ENCODE measurements around the gene WDR5.
"Not testable (repeated sequence)": the region's sequence is repeated elsewhere in the genome, so short reads cannot be mapped to it uniquely, and the experiment has no call there.

WDR5 gene
- total RNA-seq = 26.5 to 29.0 (median 27.3) reads per million in 3 donors

DNA sequence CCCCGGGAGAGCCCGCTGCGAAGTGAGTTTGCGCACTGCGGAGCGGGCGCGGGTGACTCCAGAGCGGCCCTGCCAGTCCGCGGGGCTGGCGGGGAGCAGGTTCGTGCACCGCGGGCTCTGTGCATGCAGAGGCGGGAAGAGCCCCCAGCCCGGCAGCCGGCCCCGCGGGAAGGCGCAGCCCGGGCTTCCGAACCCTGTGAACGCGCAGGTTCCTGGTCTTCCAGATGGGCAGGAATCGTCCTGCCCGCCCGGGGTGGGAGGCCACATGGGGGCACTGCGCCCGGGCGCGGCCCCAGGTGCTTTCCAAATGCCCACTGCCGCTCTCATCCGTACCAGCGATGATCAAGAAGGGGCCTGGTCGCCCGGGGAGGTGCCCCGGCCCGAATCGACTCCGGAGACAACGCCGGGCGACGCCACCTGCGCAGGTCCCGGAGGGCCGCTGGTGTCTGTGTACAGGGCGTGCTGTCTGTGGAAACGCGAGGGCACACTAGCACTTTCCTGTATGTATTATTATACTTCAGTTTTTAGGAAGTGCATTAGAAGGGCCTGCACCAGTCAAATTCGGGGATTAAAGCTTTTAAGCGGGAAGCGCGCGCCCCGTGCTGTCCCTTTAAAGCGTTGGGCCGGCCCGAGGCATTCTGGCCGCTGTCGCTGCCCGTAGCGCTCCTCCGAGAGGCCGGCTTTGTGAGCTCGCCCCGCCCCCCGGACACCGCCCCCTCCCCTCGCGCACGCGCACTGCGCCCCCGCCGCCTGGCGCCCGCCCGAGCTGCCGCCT lies at the start of gene WDR5:
TSS of gene WDR5 (plus strand) at position 740 of the 775 bp plus-strand sequence. CDS start 3,796 bp downstream, outside the sequence.
- Histone ChIP-seq H3K4me1 (ENCODE audit: control insufficient read depth, insufficient read depth, low read length, poor library complexity, severe bottlenecking) (peaks cover 17% of the 10 kb centered on the region), H3K9me3 (ENCODE audit: control insufficient read depth, low read length) (no peaks in the 10 kb centered on the region), H3K27me3 (replicated peaks; ENCODE audit: control insufficient read depth, insufficient read depth, low read length, poor library complexity, severe bottlenecking) (no peaks in the 10 kb centered on the region), H3K36me3 (ENCODE audit: control insufficient read depth, insufficient read depth, low read length) (peaks cover 8% of the 10 kb centered on the region), H3K27ac (ENCODE audit: insufficient read depth, low read length, poor library complexity, severe bottlenecking) (peak within 1 kb of the TSS; percentile 83), H3K4me3 (ENCODE audit: insufficient read depth, low read depth, low read length, poor library complexity, severe bottlenecking) (peak within 1 kb of the TSS; percentile 77)
- DNase-seq = peak; percentile 83 to 89 (median 87)

DNA sequence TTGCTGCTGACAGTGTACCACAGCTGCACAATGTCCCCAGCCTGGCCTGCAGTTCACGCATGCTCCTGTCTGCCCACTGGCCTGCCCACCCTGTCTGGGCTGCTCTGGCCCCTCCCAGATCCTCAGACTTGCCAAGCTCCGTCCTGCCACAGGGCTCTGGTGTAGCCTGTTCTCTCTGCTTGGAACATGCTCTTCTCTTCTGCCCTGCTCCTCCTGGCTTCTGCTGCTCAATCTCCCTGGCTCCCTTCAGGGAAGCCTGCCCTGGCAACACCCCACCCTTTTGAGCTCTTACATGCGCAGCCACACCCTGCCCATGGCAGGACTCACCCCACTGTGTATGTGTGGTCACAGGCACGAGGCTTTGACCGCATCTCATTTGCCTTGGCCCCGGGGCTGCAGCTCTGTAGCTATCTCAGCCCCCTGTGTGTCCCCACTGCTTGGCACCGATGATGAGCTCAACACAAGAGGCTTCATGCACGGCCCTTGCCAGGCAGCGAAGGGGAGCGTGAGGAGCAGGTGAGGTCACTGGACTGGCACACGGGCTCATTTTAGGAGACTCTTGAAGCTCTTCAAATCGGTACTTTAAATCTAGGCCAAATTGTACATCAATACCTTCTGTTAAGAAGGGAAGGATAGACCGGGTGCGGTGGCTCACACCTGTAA lies 47.7 kb upstream of the WDR5 start:
- H3K27me3 ChIP-seq (replicated peaks; ENCODE audit: control insufficient read depth, insufficient read depth, low read length, poor library complexity, severe bottlenecking) = no peaks in the 10 kb centered on the region
- no peak overlapping the region for H3K27ac ChIP-seq (ENCODE audit: insufficient read depth, low read length, poor library complexity, severe bottlenecking)
- no peak overlapping the region for H3K4me3 ChIP-seq (ENCODE audit: insufficient read depth, low read depth, low read length, poor library complexity, severe bottlenecking)
- no peaks in the 10 kb centered on the region for H3K9me3 ChIP-seq (ENCODE audit: control insufficient read depth, low read length)
- no peaks in the 10 kb centered on the region for H3K4me1 ChIP-seq (ENCODE audit: control insufficient read depth, insufficient read depth, low read length, poor library complexity, severe bottlenecking)
- H3K36me3 ChIP-seq (ENCODE audit: control insufficient read depth, insufficient read depth, low read length) = no peaks in the 10 kb centered on the region
- DNase-seq = no peak

DNA sequence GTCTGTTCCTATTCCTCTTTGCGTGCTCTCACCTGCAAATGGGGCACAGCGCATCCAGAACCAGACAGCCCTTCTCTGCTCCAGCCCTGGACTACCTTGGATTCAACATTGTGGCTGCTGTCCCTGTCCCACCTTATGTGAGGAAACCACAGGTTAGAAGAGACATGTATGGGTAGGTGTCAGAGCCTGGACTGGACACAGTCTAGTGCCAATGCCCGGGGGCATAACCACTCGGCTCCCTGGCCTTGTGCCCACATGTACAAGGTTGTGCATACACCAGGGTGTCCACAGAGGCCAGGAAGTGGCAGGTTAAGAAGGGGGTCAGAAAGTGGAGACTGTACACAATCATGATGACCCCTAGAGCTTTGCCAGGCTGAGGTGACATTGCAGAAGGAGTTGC lies 45.9 kb upstream of the WDR5 start:
- Histone ChIP-seq H3K36me3 (ENCODE audit: control insufficient read depth, insufficient read depth, low read length) (no peaks in the 10 kb centered on the region), H3K27me3 (replicated peaks; ENCODE audit: control insufficient read depth, insufficient read depth, low read length, poor library complexity, severe bottlenecking) (no peaks in the 10 kb centered on the region), H3K4me1 (ENCODE audit: control insufficient read depth, insufficient read depth, low read length, poor library complexity, severe bottlenecking) (no peaks in the 10 kb centered on the region), H3K9me3 (ENCODE audit: control insufficient read depth, low read length) (no peaks in the 10 kb centered on the region), H3K4me3 (ENCODE audit: insufficient read depth, low read depth, low read length, poor library complexity, severe bottlenecking) (no peak overlapping the region), H3K27ac (ENCODE audit: insufficient read depth, low read length, poor library complexity, severe bottlenecking) (no peak overlapping the region)
- DNase-seq = no peak

DNA sequence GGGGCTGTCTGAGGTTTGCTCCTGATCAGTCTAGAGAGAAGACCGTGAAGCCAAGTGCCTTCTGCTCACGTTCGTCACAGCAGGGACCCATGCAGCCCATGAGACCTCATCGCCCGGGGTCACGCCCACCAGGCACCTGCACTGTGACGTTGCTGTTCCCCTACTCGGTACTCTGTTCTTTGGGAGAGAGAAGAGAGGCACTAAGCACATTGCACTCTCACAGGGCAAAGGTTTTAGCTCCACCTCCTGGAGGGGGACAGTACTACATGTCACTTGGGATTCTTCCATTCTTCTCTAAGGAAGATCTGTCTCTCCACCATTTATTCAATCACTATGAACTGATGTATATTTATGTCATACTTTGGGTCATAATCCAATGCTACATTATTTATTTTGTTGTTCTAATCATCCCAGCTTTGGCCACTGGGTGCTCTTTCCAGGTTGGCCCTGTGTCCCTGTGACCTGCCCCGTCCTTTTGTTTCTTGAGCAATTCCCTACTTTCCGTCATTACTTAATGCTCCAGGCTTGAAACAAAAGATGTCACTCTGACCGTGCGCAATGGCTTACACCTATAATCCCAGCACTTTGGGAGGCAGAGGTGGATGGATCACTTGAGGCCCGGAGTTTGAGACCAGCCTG lies 36.6 kb upstream of the WDR5 start:
- Histone ChIP-seq H3K36me3 (ENCODE audit: control insufficient read depth, insufficient read depth, low read length) (no peaks in the 10 kb centered on the region), H3K9me3 (ENCODE audit: control insufficient read depth, low read length) (no peaks in the 10 kb centered on the region), H3K4me3 (ENCODE audit: insufficient read depth, low read depth, low read length, poor library complexity, severe bottlenecking) (no peak overlapping the region), H3K4me1 (ENCODE audit: control insufficient read depth, insufficient read depth, low read length, poor library complexity, severe bottlenecking) (no peaks in the 10 kb centered on the region), H3K27me3 (replicated peaks; ENCODE audit: control insufficient read depth, insufficient read depth, low read length, poor library complexity, severe bottlenecking) (no peaks in the 10 kb centered on the region), H3K27ac (ENCODE audit: insufficient read depth, low read length, poor library complexity, severe bottlenecking) (no peak overlapping the region)
- peak; percentile 24 to 34 (median 31) for DNase-seq

DNA sequence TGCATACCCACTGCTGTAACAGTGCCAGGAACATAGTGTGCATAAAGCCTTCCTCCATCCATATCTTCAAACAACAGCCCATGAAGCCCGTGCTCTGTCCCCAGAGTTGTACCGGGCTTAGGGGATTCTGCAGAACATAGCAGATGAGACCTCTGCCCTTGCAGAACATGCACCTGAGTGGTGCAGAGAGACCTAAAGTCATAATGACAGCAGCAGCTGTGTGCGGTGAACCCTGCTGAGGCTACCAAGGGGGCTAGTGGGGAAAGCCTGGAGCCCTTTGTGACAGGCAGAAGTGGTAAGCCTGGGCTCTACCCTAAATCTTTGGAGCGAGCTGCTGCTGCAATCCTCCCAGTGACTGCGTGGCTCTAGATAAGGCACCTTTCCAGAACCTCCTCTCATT lies 35.8 kb upstream of the WDR5 start:
- no peak overlapping the region for H3K4me3 ChIP-seq (ENCODE audit: insufficient read depth, low read depth, low read length, poor library complexity, severe bottlenecking)
- H3K9me3 ChIP-seq (ENCODE audit: control insufficient read depth, low read length) = no peaks in the 10 kb centered on the region
- DNase-seq = no peak
- H3K4me1 ChIP-seq (ENCODE audit: control insufficient read depth, insufficient read depth, low read length, poor library complexity, severe bottlenecking) = no peaks in the 10 kb centered on the region
- no peak overlapping the region for H3K27ac ChIP-seq (ENCODE audit: insufficient read depth, low read length, poor library complexity, severe bottlenecking)
- no peaks in the 10 kb centered on the region for H3K36me3 ChIP-seq (ENCODE audit: control insufficient read depth, insufficient read depth, low read length)
- no peaks in the 10 kb centered on the region for H3K27me3 ChIP-seq (replicated peaks; ENCODE audit: control insufficient read depth, insufficient read depth, low read length, poor library complexity, severe bottlenecking)

DNA sequence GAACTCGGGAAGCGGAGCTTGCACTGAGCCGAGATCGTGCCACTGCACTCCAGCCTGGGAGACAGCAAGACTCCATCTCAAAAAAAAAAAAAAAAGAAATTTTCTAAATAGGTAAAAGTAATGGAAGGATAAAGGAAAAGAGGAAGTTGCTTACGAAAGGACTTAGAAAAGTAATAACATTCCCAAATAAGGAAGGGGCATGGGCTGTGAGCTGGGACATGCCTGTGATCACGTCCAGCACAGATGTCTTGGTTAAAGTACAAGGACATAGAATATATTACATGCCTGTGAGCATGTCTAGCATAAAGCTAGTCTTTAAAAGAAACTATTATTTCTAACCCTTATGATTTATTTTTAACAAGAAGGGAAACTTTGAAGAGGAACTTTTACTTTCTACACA lies 34.7 kb upstream of the WDR5 start:
- DNase-seq; H3K27me3 ChIP-seq (replicated peaks; ENCODE audit: control insufficient read depth, insufficient read depth, low read length, poor library complexity, severe bottlenecking); H3K9me3 ChIP-seq (ENCODE audit: control insufficient read depth, low read length); H3K4me3 ChIP-seq (ENCODE audit: insufficient read depth, low read depth, low read length, poor library complexity, severe bottlenecking); H3K27ac ChIP-seq (ENCODE audit: insufficient read depth, low read length, poor library complexity, severe bottlenecking); H3K4me1 ChIP-seq (ENCODE audit: control insufficient read depth, insufficient read depth, low read length, poor library complexity, severe bottlenecking); H3K36me3 ChIP-seq (ENCODE audit: control insufficient read depth, insufficient read depth, low read length): not testable (repeated sequence)

DNA sequence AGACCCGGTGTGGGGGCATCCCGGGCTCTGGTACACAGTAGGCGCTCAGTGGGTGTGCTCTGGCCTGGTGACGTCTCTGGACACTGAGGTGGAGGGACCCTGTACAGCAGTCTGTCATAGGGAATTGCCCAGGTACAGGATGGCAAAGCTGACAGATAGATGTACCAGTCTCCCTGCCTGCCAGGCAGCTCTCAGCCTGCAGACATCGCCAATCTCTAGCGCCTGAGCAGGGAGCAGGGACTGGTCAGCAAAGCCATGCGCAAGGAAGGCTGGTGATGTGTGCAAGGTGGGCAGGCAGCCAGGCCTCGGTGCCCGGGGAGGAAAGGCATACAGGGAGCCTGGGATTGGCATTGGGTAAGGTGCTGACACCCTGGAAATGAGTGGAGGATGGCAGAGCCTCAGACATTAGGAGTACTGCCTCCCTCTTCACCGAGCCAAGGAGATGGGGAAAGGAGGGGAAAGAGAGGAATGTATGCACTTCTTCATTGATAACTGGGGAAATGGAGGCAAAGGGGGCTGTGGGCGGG lies 34.2 kb upstream of the WDR5 start:
- no peak for DNase-seq
- Histone ChIP-seq H3K36me3 (ENCODE audit: control insufficient read depth, insufficient read depth, low read length) (no peaks in the 10 kb centered on the region), H3K4me1 (ENCODE audit: control insufficient read depth, insufficient read depth, low read length, poor library complexity, severe bottlenecking) (no peaks in the 10 kb centered on the region), H3K27ac (ENCODE audit: insufficient read depth, low read length, poor library complexity, severe bottlenecking) (no peak overlapping the region), H3K9me3 (ENCODE audit: control insufficient read depth, low read length) (no peaks in the 10 kb centered on the region), H3K27me3 (replicated peaks; ENCODE audit: control insufficient read depth, insufficient read depth, low read length, poor library complexity, severe bottlenecking) (no peaks in the 10 kb centered on the region), H3K4me3 (ENCODE audit: insufficient read depth, low read depth, low read length, poor library complexity, severe bottlenecking) (no peak overlapping the region)

DNA sequence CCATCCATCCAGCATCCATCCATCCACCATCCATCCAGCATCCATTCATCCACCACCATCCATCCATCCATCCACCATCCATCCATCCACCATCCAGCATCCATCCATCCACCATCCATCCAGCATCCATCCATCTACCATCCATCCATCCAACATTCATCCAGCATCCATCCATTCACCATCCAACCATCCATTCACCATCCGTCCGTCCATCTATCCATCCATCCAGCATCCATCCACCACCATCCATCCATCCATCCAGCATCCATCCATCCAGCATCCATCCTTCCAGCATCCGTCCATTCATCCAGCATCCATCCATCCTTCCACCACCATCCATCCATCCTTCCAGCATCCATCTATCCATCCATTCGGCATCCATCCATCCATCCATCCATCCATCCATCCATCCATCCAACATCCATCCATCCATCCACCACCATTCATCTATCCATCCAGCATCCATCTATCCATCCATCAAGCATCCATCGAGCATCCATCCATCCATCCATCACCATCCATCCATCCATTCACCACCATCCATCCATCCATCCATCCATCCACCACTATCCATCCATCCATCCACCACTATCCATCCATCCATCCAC lies 32.4 kb upstream of the WDR5 start:
- Histone ChIP-seq H3K9me3 (ENCODE audit: control insufficient read depth, low read length) (no peaks in the 10 kb centered on the region), H3K4me3 (ENCODE audit: insufficient read depth, low read depth, low read length, poor library complexity, severe bottlenecking) (no peak overlapping the region), H3K27ac (ENCODE audit: insufficient read depth, low read length, poor library complexity, severe bottlenecking) (no peak overlapping the region), H3K36me3 (ENCODE audit: control insufficient read depth, insufficient read depth, low read length) (no peaks in the 10 kb centered on the region), H3K27me3 (replicated peaks; ENCODE audit: control insufficient read depth, insufficient read depth, low read length, poor library complexity, severe bottlenecking) (no peaks in the 10 kb centered on the region), H3K4me1 (ENCODE audit: control insufficient read depth, insufficient read depth, low read length, poor library complexity, severe bottlenecking) (no peaks in the 10 kb centered on the region)
- DNase-seq = no peak

DNA sequence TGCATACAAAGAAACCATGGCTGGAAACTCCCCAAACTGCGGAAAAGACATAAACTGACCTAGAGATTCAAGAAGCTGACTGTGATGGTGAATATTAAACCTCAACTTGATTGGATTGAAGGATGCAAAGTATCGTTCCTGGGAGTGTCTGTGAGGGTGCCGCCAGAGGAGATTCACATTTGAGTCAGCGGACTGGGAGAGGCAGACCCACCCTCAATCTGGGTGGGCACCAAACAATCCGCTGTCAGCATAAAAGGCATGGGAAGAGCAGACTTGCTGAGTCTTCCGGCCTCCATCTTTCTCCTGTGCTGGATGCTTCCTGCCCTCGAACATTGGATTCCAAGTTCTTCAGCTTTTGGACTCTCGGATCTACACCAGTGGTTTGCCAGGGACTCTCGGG lies 24.8 kb upstream of the WDR5 start:
- H3K9me3 ChIP-seq (ENCODE audit: control insufficient read depth, low read length) = no peaks in the 10 kb centered on the region
- no peaks in the 10 kb centered on the region for H3K4me1 ChIP-seq (ENCODE audit: control insufficient read depth, insufficient read depth, low read length, poor library complexity, severe bottlenecking)
- no peak for DNase-seq
- no peaks in the 10 kb centered on the region for H3K27me3 ChIP-seq (replicated peaks; ENCODE audit: control insufficient read depth, insufficient read depth, low read length, poor library complexity, severe bottlenecking)
- no peak overlapping the region for H3K4me3 ChIP-seq (ENCODE audit: insufficient read depth, low read depth, low read length, poor library complexity, severe bottlenecking)
- H3K27ac ChIP-seq (ENCODE audit: insufficient read depth, low read length, poor library complexity, severe bottlenecking) = no peak overlapping the region
- H3K36me3 ChIP-seq (ENCODE audit: control insufficient read depth, insufficient read depth, low read length) = no peaks in the 10 kb centered on the region

Data from effector memory CD4-positive, alpha-beta T cell (primary cell).